Heart left ventricle (tissue), 13 donors: ENCODE data around the gene IFT80.

Experiments
- POLR2A ChIP-seq, 2 donors: fragments of 450-650 bp; IDR thresholded peaks; one replicate each; pipeline ENCODE4 v1.6.1; 2017; ENCODE audit warnings: antibody characterized with exemption in 2 of 2, mild to moderate bottlenecking in 2 of 2, moderate library complexity in 2 of 2
- TF ChIP-seq, protein P1 (sequence below), 12 donors: fragments of 200-600 bp; sonication (generic) in 4 of 12; IDR thresholded peaks; one replicate each; pipeline versions ENCODE4 v1.5.0 to v1.8.0; 2018 to 2022; ENCODE audit warnings: antibody characterized with exemption in 12 of 12, mild to moderate bottlenecking in 5 of 12
- donor health status: ischemic (EF 13 %, LVEDD 7.1; RV severe dilation, severe dysfunction).
- donor health status: DM: no; HTN: yes; CAD: no.
- donor health status: DM: no; HTN: no; CAD: no.
- donor health status: ischemic (EF 25% LVEDD 6.9; RV normal size, moderate dysfunction).
- donor health status: ischemic (EF 25% LVEDD 5.7; RV mildly dilated, moderate dysfunction).
- donor health status: ischemic (EF 35%, LVEDD 5.7; RV mildly dilated, moderate dysfunction).
- donor health status: nonischemic (EF 11% LVEDD 7.7; RV severe dilation, severe dysfunction).
- donor health status: DM: yes; HTN: yes; CAD: no.
- donor health status: PGD.
- donor health status: ischemic (EF 29% LVEDD 5.4; RV normal size, mild dysfunction).
- donor health status: nonischemic (EF 23%, LVEDD 6.1; RV moderate dilation, normal function).

GRCh38 chr3:160224256-160224655, 174.8 kb downstream of the IFT80 start:
- TF ChIP-seq, protein P1, sequence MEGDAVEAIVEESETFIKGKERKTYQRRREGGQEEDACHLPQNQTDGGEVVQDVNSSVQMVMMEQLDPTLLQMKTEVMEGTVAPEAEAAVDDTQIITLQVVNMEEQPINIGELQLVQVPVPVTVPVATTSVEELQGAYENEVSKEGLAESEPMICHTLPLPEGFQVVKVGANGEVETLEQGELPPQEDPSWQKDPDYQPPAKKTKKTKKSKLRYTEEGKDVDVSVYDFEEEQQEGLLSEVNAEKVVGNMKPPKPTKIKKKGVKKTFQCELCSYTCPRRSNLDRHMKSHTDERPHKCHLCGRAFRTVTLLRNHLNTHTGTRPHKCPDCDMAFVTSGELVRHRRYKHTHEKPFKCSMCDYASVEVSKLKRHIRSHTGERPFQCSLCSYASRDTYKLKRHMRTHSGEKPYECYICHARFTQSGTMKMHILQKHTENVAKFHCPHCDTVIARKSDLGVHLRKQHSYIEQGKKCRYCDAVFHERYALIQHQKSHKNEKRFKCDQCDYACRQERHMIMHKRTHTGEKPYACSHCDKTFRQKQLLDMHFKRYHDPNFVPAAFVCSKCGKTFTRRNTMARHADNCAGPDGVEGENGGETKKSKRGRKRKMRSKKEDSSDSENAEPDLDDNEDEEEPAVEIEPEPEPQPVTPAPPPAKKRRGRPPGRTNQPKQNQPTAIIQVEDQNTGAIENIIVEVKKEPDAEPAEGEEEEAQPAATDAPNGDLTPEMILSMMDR (IDR thresholded peaks at IDR 0.05): no peak
- TF ChIP-seq POLR2A (IDR thresholded peaks at IDR 0.05): no peak
